COLO668 (cell line): ENCODE results near the gene DUSP16.

Experiments
- DNase-seq: peaks from one replicate; lab custom pipeline; 2025; ENCODE audit not compliant: unreplicated experiment; lab: John Stamatoyannopoulos, UW

The DUSP16 gene

DNA sequence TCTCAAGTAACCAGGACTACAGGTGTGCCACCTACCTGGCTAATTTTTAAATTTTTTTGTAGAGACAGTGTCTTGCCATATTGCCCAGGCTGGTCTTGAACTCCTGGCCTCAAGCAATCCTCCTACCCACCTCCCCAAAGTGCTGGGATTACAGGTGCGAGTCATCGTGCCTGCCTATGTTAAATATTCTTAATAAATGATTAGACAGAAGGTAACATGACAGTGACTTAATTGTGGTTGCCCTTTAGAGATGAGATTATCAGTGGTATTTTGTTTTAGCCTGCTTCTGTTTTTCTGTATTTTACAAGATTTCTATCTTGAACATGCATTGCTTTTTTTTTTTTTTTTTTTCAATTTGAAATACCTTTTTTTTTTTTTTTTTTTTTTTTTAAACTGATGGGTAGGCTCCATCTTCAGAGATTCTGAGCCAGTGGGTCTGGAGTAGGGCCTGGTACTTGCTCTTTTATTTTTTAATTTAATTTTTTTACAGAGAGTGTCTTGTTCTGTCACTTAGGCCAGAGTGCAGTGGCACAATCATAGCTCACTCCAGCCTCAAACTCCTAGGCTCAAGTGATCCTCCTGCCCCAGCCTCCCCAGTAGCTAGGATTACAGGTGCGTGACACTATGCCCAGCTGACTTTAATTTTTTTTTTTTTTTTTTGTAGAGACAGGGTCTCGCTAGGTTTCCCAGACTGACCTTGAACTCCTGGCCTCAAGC is 117.3 kb downstream of the DUSP16 start:
- DNase-seq, result no peak

DNA sequence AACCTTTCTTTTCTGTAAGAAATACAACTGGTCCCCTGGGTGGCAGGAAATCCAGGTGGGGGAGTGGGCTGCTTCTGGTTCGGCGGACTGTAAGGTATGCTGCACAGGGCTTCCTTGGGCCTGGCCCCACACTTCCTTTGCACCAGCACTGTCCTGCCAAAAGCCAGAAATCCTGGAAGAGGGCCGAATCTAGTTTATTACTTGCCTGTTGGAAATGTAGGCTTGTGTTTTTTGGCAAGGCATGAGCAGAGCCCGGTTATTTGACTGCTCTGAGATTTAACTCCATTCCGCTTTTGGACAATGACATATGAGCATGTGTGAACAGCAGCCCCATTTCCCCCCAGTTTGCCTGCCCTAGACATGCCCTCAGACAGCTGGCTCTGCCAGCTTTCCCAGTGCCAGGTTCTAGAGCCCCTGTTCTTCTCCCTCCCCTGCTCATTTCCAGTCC is 119.2 kb downstream of the DUSP16 start:
- no peak for DNase-seq

GRCh38 chr12:12442548-12443071 is 120.1 kb downstream of the DUSP16 start:
- DNase-seq, result no peak

GRCh38 chr12:12441843-12442461 is 120.7 kb downstream of the DUSP16 start:
- no peak for DNase-seq

DNA sequence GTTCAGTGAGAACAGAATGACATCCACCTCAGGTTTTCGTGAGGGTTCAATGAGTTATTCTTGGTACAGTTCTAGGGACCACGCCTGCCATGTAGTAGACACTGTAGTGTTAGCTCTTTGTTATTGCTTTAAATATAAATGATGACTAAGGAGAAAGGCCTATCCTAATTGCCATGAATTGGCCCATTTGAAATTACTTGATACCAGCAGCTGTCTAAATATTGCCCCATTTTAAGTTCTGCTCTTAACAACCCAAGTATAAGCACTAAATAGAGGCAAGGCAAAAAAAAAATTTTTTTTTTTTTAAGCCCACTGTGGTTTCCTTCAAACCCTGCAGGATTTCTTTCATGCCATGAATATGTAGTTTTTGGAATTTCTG is 121.2 kb downstream of the DUSP16 start:
- no peak for DNase-seq

- DNase-seq, result peak; percentile 26
Observed at GRCh38 chr12:12440784-12441428, 121.8 kb downstream of the DUSP16 start.

- DNase-seq, result no peak
Observed at GRCh38 chr12:12439636-12440035, 123.0 kb downstream of the DUSP16 start.

- DNase-seq, result no peak
Observed at GRCh38 chr12:12436831-12437345, 125.8 kb downstream of the DUSP16 start.

DNA sequence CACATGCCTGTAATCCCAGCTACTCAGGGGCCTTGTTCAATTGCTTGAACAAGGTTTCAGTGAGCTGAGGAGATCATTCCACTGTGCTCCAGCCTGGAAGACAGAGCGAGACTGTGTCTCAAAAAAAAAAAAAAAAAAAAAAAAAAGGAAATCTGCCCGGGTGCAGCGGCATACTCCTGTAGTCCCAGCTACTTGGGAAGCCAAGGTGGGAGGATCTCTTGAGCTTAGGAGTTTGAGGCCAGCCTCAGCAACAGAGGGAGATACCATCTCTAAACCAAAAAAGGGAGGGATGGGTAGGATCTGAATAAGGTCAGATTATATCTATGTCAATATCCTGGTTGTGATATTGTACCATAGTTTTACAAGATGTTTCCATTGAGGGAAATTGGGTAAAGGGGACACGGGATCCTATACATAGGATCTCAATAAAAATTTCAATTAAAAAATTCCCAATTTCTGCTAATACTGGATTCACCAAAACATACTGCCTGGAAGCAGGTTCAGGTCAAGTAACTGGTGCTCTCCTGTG is 129.4 kb downstream of the DUSP16 start:
- DNase-seq, result no peak

GRCh38 chr12:12432364-12432763 is 130.3 kb downstream of the DUSP16 start:
- DNase-seq, result no peak

GRCh38 chr12:12428961-12429657 is 133.6 kb downstream of the DUSP16 start:
- DNase-seq, result no peak

GRCh38 chr12:12428047-12428446 is 134.6 kb downstream of the DUSP16 start:
- DNase-seq, result no peak

- DNase-seq, result no peak
Observed at GRCh38 chr12:12427568-12427967, 135.1 kb downstream of the DUSP16 start.

GRCh38 chr12:12425616-12426015 is 137.0 kb downstream of the DUSP16 start:
- DNase-seq, result no peak

DNA sequence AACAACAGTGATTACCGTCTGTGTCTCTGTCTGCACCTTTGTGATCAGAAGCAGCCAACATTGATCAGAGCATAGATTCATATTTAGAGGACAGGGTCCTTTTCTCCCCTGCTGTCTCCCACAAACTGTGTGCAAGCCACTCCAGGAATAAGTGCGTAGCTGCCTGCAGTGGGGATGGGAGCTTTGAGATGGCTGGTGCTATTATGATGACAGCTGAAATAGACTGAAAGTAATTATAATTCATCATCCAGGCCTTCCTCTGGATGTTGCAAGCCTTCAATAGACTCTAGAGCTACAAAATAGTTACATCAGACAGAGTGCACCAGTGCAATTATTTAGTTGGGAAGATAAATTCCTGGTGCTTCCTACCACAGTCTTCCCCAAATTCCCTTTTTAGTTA is 137.7 kb downstream of the DUSP16 start:
- DNase-seq, result no peak
